ENCODE data around the gene ANKRD40.
"Not testable (repeated sequence)": the region's sequence is repeated elsewhere in the genome, so short reads cannot be mapped to it uniquely, and the experiment has no call there.

The ANKRD40 gene

DNA sequence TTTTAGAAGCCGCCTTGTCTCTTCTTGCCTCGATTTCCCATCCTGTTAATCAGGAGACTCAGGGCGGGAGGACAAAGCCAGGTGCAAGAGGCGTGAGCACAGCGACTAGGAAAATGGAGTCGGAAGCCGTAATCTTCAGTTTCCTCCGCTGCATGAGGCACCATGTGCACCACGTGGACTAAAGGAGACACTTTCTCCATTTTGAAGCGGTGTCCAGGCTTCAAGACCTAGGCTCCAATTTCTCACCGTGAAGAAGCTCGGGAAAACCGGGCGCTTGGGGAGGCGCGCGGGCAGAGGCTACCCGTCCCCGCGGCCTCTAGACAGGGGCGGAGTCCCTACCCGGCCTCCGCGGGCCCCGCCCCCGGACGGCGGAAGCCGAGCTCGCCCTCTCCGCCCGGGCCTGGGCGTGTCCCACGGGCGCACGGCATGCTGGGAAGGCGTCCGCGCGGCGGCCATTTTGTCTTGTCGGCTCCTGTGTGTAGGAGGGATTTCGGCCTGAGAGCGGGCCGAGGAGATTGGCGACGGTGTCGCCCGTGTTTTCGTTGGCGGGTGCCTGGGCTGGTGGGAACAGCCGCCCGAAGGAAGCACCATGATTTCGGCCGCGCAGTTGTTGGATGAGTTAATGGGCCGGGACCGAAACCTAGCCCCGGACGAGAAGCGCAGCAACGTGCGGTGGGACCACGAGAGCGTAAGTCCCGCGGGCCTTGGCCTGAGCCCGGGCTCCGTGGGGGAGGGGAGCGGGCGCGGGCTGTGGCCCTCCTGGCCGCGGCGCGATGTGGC lies 11.6 kb upstream of the ANKRD40 start, which contains the start of gene LUC7L3:
TSS of gene LUC7L3 (plus strand) at position 460 of the 780 bp plus-strand sequence. CDS start at position 590, 130 bp downstream.
- DNase-seq (ENCODE audit: low read depth, low spot score) = peak; percentile 90
- H3K4me3 ChIP-seq (ENCODE audit: low read length) = peak within 1 kb of the TSS; percentile 72

GRCh38 chr17:50715471-50715870 lies 7.8 kb upstream of the ANKRD40 start:
- H3K4me3 ChIP-seq (ENCODE audit: low read length) = no peak overlapping the region
- no peak for DNase-seq (ENCODE audit: low read depth, low spot score)

- no peak for DNase-seq (ENCODE audit: low read depth, low spot score)
- no peak overlapping the region for H3K4me3 ChIP-seq (ENCODE audit: low read length)
Measured at GRCh38 chr17:50712641-50713040, 4.9 kb upstream of the ANKRD40 start.

- no peak for DNase-seq (ENCODE audit: low read depth, low spot score)
Measured at GRCh38 chr17:50710650-50711049, 2.9 kb upstream of the ANKRD40 start.

DNA sequence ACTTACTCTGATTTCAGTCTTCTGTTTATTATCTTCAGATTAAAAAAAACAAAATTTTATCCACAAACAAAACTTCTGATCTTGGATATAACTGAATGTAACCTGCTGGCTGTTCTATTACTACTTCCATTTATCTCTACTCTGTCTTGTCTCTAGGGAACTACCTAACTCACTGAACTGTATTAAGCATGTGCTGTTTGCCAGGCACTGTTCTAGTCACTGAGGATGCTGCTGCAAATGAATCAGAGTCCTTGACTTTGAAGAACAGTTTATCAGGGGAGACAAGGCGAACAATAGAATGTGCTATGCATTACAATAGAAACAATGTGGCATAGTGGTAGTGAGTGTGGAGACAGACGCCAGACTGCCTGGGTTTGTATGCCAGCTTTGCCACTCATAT lies 2.3 kb upstream of the ANKRD40 start:
- DNase-seq (ENCODE audit: low read depth, low spot score) = no peak
- H3K4me3 ChIP-seq (ENCODE audit: low read length) = no peak overlapping the region

More at GRCh38 chr17:50710650-50711049, 2.9 kb upstream of the ANKRD40 start:
- no peak overlapping the region for H3K4me3 ChIP-seq (ENCODE audit: low read length)

- peak overlapping the region; percentile 91 for H3K4me3 ChIP-seq (ENCODE audit: low read length)
- DNase-seq (ENCODE audit: low read depth, low spot score) = not testable (repeated sequence)
Measured at GRCh38 chr17:50709053-50709452, 1.3 kb upstream of the ANKRD40 start.

DNA sequence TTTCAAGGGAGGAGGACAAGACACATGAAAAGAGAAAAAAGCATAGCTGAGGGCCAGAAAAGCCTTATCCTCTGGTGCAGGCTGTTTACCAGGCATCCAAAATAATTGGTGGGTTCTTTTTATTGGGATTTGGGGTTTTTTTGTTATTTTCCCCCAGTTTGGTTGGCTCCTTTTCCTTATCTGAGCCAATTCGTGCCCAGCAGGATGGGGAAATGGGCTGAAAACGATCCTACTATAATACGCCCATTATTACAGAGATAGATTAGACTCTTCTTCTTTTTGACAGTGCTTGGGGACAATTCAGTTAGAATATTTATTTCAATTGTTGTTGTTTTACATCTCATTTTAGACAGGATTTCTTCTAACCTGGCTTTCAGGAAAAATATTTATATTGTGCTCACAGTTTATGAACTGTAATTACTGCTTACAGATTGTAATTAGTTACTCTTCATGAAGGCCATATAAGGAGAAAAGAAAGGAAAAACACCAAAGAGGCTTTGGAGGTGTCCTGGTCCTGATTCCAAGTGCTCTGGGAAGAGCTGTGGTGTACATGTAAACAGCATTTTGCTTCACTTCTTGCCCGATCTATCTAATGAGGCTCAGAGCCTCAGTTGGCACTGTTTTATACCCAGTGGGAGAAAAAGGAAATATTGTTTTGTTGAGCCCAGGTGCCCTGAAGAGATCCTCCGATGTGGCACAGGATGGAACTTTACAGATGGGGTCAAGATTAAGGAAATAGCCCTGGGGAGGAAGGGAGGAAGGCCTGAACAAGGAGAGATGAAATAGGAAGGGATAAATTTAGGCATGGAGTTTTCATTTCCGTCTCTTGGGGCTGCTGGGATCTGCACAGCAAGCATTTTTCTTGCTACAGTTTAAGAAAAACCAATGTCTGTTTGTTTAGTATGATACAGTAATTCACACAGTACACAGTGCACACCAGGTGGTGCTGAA lies 611 bp upstream of the ANKRD40 start:
- peak overlapping the region; percentile 91 for H3K4me3 ChIP-seq (ENCODE audit: low read length)
- DNase-seq (ENCODE audit: low read depth, low spot score) = peak; percentile 29

GRCh38 chr17:50703162-50703561 lies 4.6 kb downstream of the ANKRD40 start:
- no peak for DNase-seq (ENCODE audit: low read depth, low spot score)
- H3K4me3 ChIP-seq (ENCODE audit: low read length) = no peak overlapping the region

- DNase-seq (ENCODE audit: low read depth, low spot score) = no peak
- no peak overlapping the region for H3K4me3 ChIP-seq (ENCODE audit: low read length)
Measured at GRCh38 chr17:50699410-50699809, 8.3 kb downstream of the ANKRD40 start.

DNA sequence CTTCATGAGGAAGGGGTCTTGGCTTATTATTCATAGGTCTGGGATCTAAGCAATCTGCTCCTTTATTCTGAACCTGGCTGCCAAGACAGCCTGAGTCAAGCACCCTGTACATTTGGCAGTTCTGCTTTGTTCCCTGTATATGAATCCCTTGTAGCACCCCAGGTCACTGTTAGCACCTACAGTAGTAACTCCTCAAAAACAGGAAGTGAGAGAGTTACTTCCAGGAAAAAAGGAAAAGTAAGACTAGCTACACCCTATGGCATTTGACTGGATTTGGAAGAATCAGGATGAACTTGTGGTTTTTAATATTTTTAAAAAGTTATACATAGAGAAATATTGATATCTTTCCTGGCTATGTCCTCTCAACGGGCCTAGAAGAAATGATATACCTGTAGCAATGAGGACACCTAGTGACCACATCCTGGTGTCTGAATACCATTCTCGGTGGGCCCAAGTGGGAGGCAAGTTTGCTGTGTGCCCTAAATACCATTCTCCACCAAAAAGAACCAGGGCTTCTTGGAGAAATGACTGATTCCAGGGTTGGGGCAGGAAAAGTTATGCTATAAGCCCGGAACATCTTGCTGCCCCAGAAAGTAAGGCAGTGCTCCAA lies 9.9 kb downstream of the ANKRD40 start:
- no peak overlapping the region for H3K4me3 ChIP-seq (ENCODE audit: low read length)
- DNase-seq (ENCODE audit: low read depth, low spot score) = no peak

GRCh38 chr17:50697062-50697461 lies 10.7 kb downstream of the ANKRD40 start:
- DNase-seq (ENCODE audit: low read depth, low spot score) = no peak
- H3K4me3 ChIP-seq (ENCODE audit: low read length) = no peak overlapping the region

DNA sequence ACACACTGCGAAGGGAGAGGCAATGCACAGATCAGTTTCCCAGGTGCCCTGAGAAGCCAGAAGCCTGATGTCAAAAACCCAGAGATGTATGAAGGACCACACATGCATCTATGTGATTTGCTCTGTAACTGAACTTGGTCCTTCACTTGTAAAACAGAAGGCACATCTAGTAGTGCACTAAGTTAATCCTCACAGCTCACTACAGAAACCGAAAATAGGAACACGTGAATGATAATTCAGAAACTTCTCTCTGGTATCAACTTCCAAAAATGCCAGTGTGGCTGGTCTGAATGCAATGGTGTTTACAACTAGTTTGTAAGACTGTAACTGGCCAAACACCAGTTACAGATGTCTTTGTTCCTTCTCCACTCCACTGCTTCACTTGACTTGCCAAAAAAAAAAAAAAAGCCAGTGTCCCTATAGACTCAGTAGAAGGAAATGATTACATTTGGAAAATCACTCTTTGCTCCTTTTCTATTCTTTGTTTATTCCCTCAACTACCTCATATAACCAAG lies 11.3 kb downstream of the ANKRD40 start:
- DNase-seq (ENCODE audit: low read depth, low spot score) = no peak
- H3K4me3 ChIP-seq (ENCODE audit: low read length) = no peak overlapping the region

GRCh38 chr17:50693036-50693682 lies 14.6 kb downstream of the ANKRD40 start:
- no peak for DNase-seq (ENCODE audit: low read depth, low spot score)
- no peak overlapping the region for H3K4me3 ChIP-seq (ENCODE audit: low read length)

- no peak for DNase-seq (ENCODE audit: low read depth, low spot score)
- H3K4me3 ChIP-seq (ENCODE audit: low read length) = no peak overlapping the region
Measured at GRCh38 chr17:50692448-50693035, 15.2 kb downstream of the ANKRD40 start.

- DNase-seq (ENCODE audit: low read depth, low spot score) = no peak
- H3K4me3 ChIP-seq (ENCODE audit: low read length) = no peak overlapping the region
Measured at GRCh38 chr17:50691550-50692447, 15.9 kb downstream of the ANKRD40 start.

GRCh38 chr17:50690887-50691549 lies 16.7 kb downstream of the ANKRD40 start:
- no peak for DNase-seq (ENCODE audit: low read depth, low spot score)
- no peak overlapping the region for H3K4me3 ChIP-seq (ENCODE audit: low read length)
